ENCODE measurements around the gene RTP5.
"Not testable (repeated sequence)": the region's sequence is repeated elsewhere in the genome, so short reads cannot be mapped to it uniquely, and the experiment has no call there.

Gene RTP5

DNA sequence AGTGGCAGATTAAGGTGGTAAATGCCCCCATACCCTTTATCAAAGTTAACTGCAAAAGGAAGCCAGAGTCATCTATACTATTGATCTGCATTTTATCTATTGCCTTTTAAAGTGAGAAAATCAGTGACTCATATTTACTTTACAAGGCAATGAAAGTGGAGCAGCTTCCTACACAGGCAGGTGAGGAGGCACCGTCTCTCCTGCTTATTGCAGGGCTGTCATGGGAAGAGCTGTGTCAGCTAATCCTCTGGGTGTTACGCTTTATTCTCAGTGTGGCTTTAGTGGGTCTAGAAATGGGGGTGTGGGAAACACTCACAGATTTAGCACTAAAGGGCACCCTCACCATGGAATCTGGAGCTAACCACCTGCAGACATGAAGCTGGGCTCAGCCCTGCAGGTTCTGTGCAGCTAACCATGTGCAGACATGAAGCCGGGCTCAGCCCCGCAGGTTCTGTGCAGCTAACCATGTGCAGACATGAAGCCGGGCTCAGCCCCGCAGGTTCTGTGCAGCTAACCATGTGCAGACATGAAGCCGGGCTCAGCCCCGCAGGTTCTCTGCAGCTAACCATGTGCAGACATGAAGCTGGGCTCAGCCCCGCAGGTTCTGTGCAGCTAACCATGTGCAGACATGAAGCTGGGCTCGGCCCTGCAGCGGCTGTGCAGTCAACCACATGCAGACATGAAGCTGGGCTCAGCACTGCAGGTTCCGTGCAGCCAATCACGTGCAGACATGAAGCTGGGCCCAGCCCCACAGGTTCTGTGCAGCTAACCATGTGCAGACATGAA is 53.5 kb downstream of the RTP5 start:
- DNase-seq (ENCODE audit: low spot score) = not testable (repeated sequence)
